WTC11 (cell line): Measurements from ENCODE around the gene OR2C3. TPM values are rescaled to one million over a fixed set of nuclear protein-coding genes. Genes with fewer than 3 reads are reported as not detected.

Experiments used
- ATAC-seq: fragments of 200-7000 bp; cut with Tn5 transposase; 2 replicates; pipeline ENCODE4 v1.10.0; 2021; ENCODE audit warnings: mild to moderate bottlenecking, moderate library complexity
- CTCF ChIA-PET: fragments of 300-600 bp; sonication (Branson Sonifier 250); formaldehyde crosslinking; loops from one replicate; lab custom pipeline; 2021; ENCODE audit warnings: antibody characterized with exemption; lab: Charles Lee
- POLR2A ChIA-PET: fragments of 350-600 bp; sonication (Branson Sonifier 250); formaldehyde crosslinking; loops from one replicate; lab custom pipeline; 2021; ENCODE audit warnings: antibody characterized with exemption; lab: Charles Lee
- DNase-seq: peaks from one replicate; pipeline ENCODE4 v3.0.0; 2021; ENCODE audit warnings: low spot score
- H3K27ac Mint-ChIP-seq: 2 replicates; pipeline ENCODE4 v1.8.0; 2021; ENCODE audit warnings: mixed read lengths
- H3K27me3 Mint-ChIP-seq: 2 replicates; pipeline ENCODE4 v1.8.0; 2021; ENCODE audit warnings: low read depth, mild to moderate bottlenecking, moderate library complexity, mixed read lengths
- H3K36me3 Mint-ChIP-seq: 2 replicates; pipeline ENCODE4 v1.8.0; 2021; ENCODE audit warnings: mixed read lengths
- H3K4me1 Mint-ChIP-seq: 2 replicates; pipeline ENCODE4 v1.8.0; 2022; ENCODE audit warnings: mixed read lengths
- H3K4me3 Mint-ChIP-seq: 2 replicates; pipeline ENCODE4 v1.8.0; 2021; ENCODE audit warnings: mild to moderate bottlenecking, moderate library complexity, mixed read lengths
- H3K9me3 Mint-ChIP-seq: 2 replicates; pipeline ENCODE4 v1.8.0; 2021; ENCODE audit warnings: mixed read lengths
- ATF2 ChIP-seq: sonication (generic); formaldehyde crosslinking; IDR thresholded peaks from 2 replicates; pipeline ENCODE4 v1.8.1; 2022; ENCODE audit warnings: low read depth, missing genetic modification reagents, borderline replicate concordance
- ATF6 ChIP-seq: sonication (generic); formaldehyde crosslinking; IDR thresholded peaks from 2 replicates; pipeline ENCODE4 v1.8.1; 2023; ENCODE audit warnings: mild to moderate bottlenecking, missing genetic modification reagents
- CBFB ChIP-seq: sonication (generic); formaldehyde crosslinking; IDR thresholded peaks from 2 replicates; pipeline ENCODE4 v1.8.1; 2022; ENCODE audit warnings: mild to moderate bottlenecking, low read depth, missing genetic modification reagents
- CREM ChIP-seq: sonication (generic); formaldehyde crosslinking; IDR thresholded peaks from 2 replicates; pipeline ENCODE4 v1.8.1; 2022; ENCODE audit warnings: mild to moderate bottlenecking, missing genetic modification reagents, moderate library complexity
- E2F1 ChIP-seq: sonication (generic); formaldehyde crosslinking; IDR thresholded peaks from 2 replicates; pipeline ENCODE4 v1.8.0; 2022; ENCODE audit warnings: mild to moderate bottlenecking, missing genetic modification reagents
- HMGXB4 ChIP-seq: sonication (generic); formaldehyde crosslinking; IDR thresholded peaks from 2 replicates; pipeline ENCODE4 v1.8.1; 2023; ENCODE audit warnings: mild to moderate bottlenecking, moderate library complexity, missing genetic modification reagents
- IRF2 ChIP-seq: sonication (generic); formaldehyde crosslinking; IDR thresholded peaks from 2 replicates; pipeline ENCODE4 v1.8.0; 2022; ENCODE audit warnings: low read depth, missing genetic modification reagents, borderline replicate concordance
- KAT7 ChIP-seq: sonication (generic); formaldehyde crosslinking; IDR thresholded peaks from 2 replicates; pipeline ENCODE4 v1.8.1; 2023; ENCODE audit warnings: missing genetic modification reagents, mild to moderate bottlenecking, borderline replicate concordance
- MXD4 ChIP-seq: fragments of 250-450 bp; sonication (Bioruptor Pico); IDR thresholded peaks from 2 replicates; pipeline ENCODE4 v1.8.0; 2021; ENCODE audit warnings: mild to moderate bottlenecking, moderate library complexity, borderline replicate concordance
- NFE2L1 ChIP-seq: sonication (generic); formaldehyde crosslinking; IDR thresholded peaks from 2 replicates; pipeline ENCODE4 v1.8.1; 2023; ENCODE audit warnings: missing genetic modification reagents
- TCF7 ChIP-seq: sonication (generic); formaldehyde crosslinking; IDR thresholded peaks from 2 replicates; pipeline ENCODE4 v1.8.0; 2022; ENCODE audit warnings: mild to moderate bottlenecking, low read depth, missing genetic modification reagents, moderate library complexity
- TEAD1 ChIP-seq: sonication (generic); formaldehyde crosslinking; IDR thresholded peaks from 2 replicates; pipeline ENCODE4 v1.8.0; 2022; ENCODE audit warnings: mild to moderate bottlenecking, missing genetic modification reagents
- USF2 ChIP-seq: sonication (generic); formaldehyde crosslinking; IDR thresholded peaks from 2 replicates; pipeline ENCODE4 v1.8.1; 2023; ENCODE audit warnings: mild to moderate bottlenecking, missing genetic modification reagents, moderate library complexity
- ZBTB21 ChIP-seq: sonication (generic); formaldehyde crosslinking; IDR thresholded peaks from 2 replicates; pipeline ENCODE4 v1.8.1; 2023; ENCODE audit warnings: mild to moderate bottlenecking, missing genetic modification reagents, borderline replicate concordance
- ZNF232 ChIP-seq: sonication (generic); formaldehyde crosslinking; IDR thresholded peaks from 2 replicates; pipeline ENCODE4 v1.8.0; 2022; ENCODE audit warnings: mild to moderate bottlenecking, missing genetic modification reagents
- ZNF281 ChIP-seq: sonication (generic); formaldehyde crosslinking; IDR thresholded peaks from 2 replicates; pipeline ENCODE4 v1.8.0; 2023; ENCODE audit warnings: mild to moderate bottlenecking, missing genetic modification reagents
- ZNF396 ChIP-seq: fragments of 250-450 bp; sonication (Bioruptor Pico); IDR thresholded peaks from 2 replicates; pipeline ENCODE4 v1.8.0; 2021; ENCODE audit warnings: mild to moderate bottlenecking, moderate library complexity, borderline replicate concordance
- ZNF416 ChIP-seq: fragments of 250-450 bp; sonication (Bioruptor Pico); IDR thresholded peaks from 2 replicates; pipeline ENCODE4 v1.9.0; 2021; ENCODE audit warnings: mild to moderate bottlenecking, inconsistent platforms
- ZNF512 ChIP-seq: sonication (generic); formaldehyde crosslinking; IDR thresholded peaks from 2 replicates; pipeline ENCODE4 v1.8.1; 2022; ENCODE audit warnings: missing genetic modification reagents, borderline replicate concordance
- ZNF532 ChIP-seq: fragments of 250-450 bp; sonication (Bioruptor Pico); IDR thresholded peaks from 2 replicates; pipeline ENCODE4 v1.9.0; 2021; ENCODE audit warnings: mild to moderate bottlenecking, borderline replicate concordance
- total RNA-seq: library from RNA; stranded (reverse); gene quantifications from 3 replicates; pipeline ENCODE4 v1.2.3, GENCODE V29; 2021

The OR2C3 gene
- total RNA-seq, 1 experiment from 2014 or later = not detected

GRCh38 chr1:247574664-247575063, 38.4 kb upstream of the OR2C3 start:
- ATAC-seq = no peak
- POLR2A ChIA-PET = no interaction called here
- no peak overlapping the region for H3K27ac Mint-ChIP-seq
- no peak for TF ChIP-seq KAT7
- no peak for TF ChIP-seq USF2 (CRISPR knock-in tag)
- no peak for TF ChIP-seq HMGXB4 (CRISPR knock-in tag)
- no peak for TF ChIP-seq ATF2
- no peak for TF ChIP-seq CREM (CRISPR knock-in tag)
- TF ChIP-seq MXD4 (CRISPR knock-in tag) = no peak
- no peak for TF ChIP-seq ZNF532 (CRISPR knock-in tag)
- no peak for TF ChIP-seq TCF7
- no peak for TF ChIP-seq ZNF396
- no peak for TF ChIP-seq IRF2 (CRISPR knock-in tag)
- TF ChIP-seq NFE2L1 (CRISPR knock-in tag) = no peak
- TF ChIP-seq CBFB (CRISPR knock-in tag) = no peak
- CTCF ChIA-PET = no interaction called here
- H3K27me3 Mint-ChIP-seq = no peaks in the 10 kb centered on the region; the same call in 1 of the 2 replicates
- H3K4me1 Mint-ChIP-seq = no peaks in the 10 kb centered on the region; the same call in 1 of the 2 replicates
- H3K9me3 Mint-ChIP-seq = peaks cover 24% of the 10 kb centered on the region
- H3K4me3 Mint-ChIP-seq = no peak overlapping the region
- DNase-seq = no peak
- H3K36me3 Mint-ChIP-seq = no peaks in the 10 kb centered on the region

- H3K27me3 Mint-ChIP-seq = no peaks in the 10 kb centered on the region; the same call in 1 of the 2 replicates
- DNase-seq (no peak), ATAC-seq (no peak)
- CTCF ChIA-PET = no interaction called here
- H3K4me3 Mint-ChIP-seq = no peak overlapping the region
- POLR2A ChIA-PET = no interaction called here
- peaks cover 28% of the 10 kb centered on the region for H3K9me3 Mint-ChIP-seq
- no peak overlapping the region for H3K27ac Mint-ChIP-seq
- no peaks in the 10 kb centered on the region for H3K36me3 Mint-ChIP-seq
- no peaks in the 10 kb centered on the region; the same call in 1 of the 2 replicates for H3K4me1 Mint-ChIP-seq
- TF ChIP-seq ZBTB21 (no peak), ZNF416 (no peak), ZNF281 (no peak), E2F1 (CRISPR knock-in tag) (no peak), ATF6 (no peak), TEAD1 (CRISPR knock-in tag) (no peak), ZNF512 (no peak), ZNF232 (CRISPR knock-in tag) (no peak)
Measured at GRCh38 chr1:247574236-247574635, 38.0 kb upstream of the OR2C3 start.
